ENCODE results near the gene CDH1.
"Not testable (repeated sequence)": the region's sequence is repeated elsewhere in the genome, so short reads cannot be mapped to it uniquely, and the experiment has no call there.

The CDH1 gene

DNA sequence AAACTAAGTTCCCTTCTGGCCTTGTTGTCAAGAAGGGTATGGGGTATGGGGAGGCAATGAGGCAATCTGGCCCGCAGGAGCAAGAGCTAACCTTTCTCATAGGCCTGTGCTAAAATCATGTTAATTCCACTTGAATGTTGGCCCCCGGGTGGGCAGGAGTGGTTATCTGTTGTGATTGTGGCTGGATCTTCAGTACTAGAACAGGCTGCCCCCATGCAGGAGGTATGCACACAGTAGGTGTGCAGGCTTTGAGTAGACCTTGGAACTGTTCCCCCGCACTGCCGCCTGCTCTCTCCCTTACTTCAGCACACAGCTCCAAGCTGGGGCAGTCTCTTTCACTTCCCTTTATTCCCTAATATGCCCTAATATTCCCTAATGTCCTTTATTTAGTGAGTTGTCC, 53.9 kb downstream of the CDH1 start:
- no peak for DNase-seq

DNA sequence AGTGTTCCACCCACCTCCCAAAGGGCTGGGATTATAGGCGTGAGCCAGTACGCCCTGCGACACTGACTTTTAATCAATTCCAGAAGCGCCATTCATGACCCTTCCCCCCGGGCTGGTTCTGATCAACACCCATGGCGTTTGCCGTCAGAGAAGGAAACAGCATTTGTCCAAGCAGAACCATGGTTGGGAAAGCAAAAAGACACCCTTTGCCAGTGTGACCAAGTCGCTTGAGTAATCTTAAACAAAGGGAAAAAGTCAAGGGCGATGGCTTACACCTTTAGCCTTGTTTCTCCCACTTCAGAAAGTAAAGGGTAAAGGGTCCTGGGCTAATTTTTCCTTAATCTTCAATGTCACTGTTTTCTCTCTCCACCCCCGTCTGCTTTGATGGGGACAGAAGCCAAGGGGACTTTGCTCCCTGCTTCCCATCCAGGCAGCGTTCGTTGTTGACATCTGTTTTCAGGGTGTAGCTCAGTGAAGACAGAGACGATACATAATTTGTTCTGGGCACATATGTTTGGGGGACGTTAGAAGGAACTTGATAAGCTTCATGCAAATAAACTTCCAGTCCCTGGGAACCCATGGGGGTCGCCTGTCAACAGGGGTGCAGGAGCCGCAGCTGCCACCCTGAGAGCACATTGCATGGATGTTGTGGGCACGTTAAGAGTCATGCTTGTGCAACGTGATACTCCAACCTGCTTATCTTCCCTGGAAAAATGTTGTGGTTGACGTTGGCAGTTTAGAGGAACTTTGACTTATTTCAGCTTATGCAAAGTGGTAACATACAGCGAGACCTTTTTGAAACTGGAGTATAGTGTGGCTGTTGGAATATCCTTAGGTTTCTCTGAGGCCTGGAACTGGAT, 55.6 kb downstream of the CDH1 start:
- DNase-seq = no peak

DNA sequence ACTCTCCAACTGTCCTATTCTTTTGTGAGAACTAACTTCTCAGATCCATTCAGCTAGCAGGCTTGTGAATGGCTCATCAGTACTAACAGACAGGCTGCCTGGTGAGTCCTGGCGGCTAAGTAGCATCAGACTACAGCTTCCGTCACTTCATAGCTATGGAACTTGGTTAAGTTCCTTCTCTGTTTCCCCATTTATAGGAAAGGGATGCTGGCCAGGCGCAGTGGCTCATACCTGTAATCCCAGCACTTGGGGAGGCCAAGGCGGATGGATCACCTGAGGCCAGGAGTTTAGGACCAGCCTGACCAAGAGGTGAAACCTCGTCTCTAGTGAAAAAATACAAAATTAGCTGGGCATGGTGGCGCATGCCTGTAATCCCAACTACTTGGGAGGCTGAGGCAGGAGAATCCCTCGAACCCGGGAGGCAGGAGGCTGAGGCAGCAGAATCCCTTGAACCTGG, 56.3 kb downstream of the CDH1 start:
- no peak for DNase-seq

- no peak for DNase-seq
Measured at GRCh38 chr16:68798398-68798797, 61.3 kb downstream of the CDH1 start.

GRCh38 chr16:68800257-68800875, 63.3 kb downstream of the CDH1 start:
- peak; percentile 62 for DNase-seq

GRCh38 chr16:68802190-68802589, 65.1 kb downstream of the CDH1 start:
- DNase-seq = no peak

DNA sequence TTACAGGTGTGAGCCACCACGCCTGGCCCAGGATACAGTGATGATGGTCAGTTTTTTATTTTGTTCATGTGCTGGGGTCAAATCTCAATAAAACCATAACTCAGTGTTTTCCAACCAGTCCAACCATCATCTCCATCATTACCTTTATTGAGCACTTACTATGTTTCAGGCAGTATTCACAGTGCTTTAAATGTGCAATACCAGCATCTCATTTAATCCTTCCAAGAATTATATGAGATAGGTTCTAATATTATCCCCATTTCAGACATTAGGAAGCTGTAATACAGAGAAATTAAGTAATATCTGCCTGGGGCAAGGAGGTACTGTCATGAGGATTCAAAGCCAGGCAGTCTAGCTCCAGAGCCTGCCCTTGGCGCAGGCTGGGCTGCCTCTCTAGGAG, 69.3 kb downstream of the CDH1 start:
- DNase-seq = no peak

DNA sequence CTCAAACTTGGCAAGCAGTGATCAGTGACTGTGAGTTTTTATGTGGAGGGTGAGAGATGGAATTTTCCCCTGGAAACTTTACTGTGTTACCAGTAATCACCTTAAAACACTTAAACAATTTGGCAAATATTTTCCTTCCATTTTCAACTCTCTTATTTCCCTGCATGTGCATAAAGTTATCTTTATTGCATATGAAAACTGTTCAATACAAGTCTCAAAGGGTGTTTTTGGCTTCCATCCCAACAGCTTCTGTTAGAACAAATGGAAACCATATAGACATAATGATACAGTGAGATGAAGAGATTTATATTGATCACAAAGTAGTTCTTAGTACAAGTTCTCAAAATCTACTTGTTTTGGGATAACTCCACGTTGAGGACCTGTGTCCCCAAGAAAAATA, 69.9 kb downstream of the CDH1 start:
- DNase-seq = no peak

DNA sequence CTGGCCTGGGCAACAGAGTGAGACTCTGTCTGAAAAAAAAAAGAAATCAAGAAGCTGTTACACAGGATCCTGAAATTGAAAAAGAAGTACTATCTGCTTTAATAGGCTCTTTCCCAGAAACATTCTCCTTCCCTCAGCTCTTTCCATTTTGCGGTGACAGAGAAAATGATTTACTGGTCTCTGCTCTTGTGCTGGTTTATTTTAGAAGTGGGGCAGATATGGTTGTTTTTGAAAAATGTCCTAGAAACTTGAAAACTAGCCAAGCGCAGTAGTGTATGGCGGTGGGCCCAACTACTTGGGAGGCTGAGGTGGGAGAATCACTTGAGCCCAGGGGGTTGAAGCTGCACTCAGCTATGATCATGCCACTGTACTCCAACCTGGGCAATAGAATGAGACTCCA, 77.4 kb downstream of the CDH1 start:
- DNase-seq = no peak

GRCh38 chr16:68823401-68824135, 86.5 kb downstream of the CDH1 start:
- no peak for DNase-seq

DNA sequence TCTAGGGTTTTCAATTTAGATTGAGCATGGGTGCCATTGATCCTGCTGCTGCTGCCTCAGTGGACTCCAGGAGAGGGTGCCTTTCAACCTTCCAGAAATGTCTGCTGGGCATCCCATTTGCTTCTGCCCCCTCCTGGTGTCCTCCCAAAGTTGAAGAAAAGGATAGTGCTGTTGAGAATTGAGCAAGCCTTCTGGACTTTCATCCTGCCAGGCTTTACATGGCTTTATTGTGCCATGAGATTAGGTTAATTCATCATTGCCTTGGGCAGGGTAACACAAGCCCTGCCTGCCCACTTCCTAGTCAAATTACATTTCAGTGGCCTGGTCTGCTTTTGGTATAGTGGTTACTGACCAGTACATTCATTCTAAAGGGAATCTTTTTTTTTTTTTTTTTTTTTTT, 88.3 kb downstream of the CDH1 start:
- DNase-seq = no peak

GRCh38 chr16:68826652-68827051, 89.6 kb downstream of the CDH1 start:
- no peak for DNase-seq

DNA sequence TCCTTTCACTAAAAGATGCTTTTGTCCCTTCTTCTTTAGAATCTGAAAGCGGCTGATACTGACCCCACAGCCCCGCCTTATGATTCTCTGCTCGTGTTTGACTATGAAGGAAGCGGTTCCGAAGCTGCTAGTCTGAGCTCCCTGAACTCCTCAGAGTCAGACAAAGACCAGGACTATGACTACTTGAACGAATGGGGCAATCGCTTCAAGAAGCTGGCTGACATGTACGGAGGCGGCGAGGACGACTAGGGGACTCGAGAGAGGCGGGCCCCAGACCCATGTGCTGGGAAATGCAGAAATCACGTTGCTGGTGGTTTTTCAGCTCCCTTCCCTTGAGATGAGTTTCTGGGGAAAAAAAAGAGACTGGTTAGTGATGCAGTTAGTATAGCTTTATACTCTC, 96.2 kb downstream of the CDH1 start:
- no peak for DNase-seq

DNA sequence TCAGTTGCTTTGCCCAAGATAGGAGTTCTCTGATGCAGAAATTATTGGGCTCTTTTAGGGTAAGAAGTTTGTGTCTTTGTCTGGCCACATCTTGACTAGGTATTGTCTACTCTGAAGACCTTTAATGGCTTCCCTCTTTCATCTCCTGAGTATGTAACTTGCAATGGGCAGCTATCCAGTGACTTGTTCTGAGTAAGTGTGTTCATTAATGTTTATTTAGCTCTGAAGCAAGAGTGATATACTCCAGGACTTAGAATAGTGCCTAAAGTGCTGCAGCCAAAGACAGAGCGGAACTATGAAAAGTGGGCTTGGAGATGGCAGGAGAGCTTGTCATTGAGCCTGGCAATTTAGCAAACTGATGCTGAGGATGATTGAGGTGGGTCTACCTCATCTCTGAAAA, 97.5 kb downstream of the CDH1 start:
- DNase-seq = no peak

GRCh38 chr16:68835970-68836369, 98.9 kb downstream of the CDH1 start:
- DNase-seq = no peak

GRCh38 chr16:68839831-68840230, 102.7 kb downstream of the CDH1 start:
- DNase-seq = no peak

DNA sequence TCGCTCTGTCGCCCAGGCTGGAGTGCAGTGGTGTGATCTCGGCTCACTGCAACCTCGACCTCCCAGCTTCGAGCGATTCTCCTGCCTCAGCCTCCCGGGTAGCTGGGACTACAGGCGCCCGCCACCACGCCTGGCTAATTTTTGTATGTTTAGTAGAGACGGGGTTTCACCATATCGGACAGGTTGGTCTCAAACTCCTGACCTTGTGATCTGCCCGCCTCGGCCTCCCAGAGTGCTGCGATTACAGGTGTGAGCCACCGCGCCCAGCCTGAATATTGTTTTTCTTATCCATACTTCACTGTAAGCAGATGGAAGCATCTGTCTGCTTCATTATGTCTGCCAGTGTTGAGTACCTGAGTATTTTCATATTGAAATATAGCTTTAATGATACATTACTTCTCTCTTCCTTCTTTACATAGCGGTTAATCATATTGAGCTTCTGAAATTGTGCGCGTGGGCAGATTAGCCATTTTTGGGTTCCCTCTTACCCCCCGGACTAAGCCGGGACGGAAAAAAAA, 105.9 kb downstream of the CDH1 start:
- not testable (repeated sequence) for DNase-seq

- DNase-seq = peak; percentile 96
Measured at GRCh38 chr16:68843482-68844210, 106.6 kb downstream of the CDH1 start, which contains the start of gene TANGO6. Gene TANGO6, plus strand, starts transcription at chr16:68843531. Its CDS starts 87 bp downstream, at chr16:68843618.

- no peak for DNase-seq
Measured at GRCh38 chr16:68844211-68844564, 107.1 kb downstream of the CDH1 start.

- DNase-seq = no peak
Measured at GRCh38 chr16:68848786-68849185, 111.7 kb downstream of the CDH1 start.

GRCh38 chr16:68850481-68850880, 113.4 kb downstream of the CDH1 start:
- no peak for DNase-seq

DNA sequence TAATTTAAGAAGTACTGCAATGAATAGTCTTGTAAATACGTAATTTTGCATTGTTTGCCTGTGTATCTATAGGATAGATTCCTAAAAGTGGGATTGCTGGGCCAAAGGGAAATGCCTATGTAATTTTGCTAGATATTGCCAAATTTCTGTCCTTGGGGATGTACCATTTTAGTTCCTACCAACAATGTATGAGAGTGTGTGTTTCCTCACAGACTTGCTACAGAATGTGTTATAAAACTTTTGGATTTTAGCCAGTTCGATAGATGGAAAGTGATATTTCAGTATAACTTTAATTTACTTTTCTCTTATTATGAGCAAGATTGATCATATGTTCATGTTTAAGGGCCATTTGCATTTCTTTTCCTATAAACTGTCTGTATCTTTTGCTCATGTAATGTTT, 114.5 kb downstream of the CDH1 start:
- no peak for DNase-seq

GRCh38 chr16:68857479-68857878, 120.4 kb downstream of the CDH1 start:
- DNase-seq = no peak
